Ishikawa (cell line): ENCODE data around the gene TLE3.

ENCODE experiments used
- CEBPB ChIP-seq: IDR thresholded peaks from 2 replicates; pipeline ENCODE4 v1.6.1; 2012
- CREB1 ChIP-seq: IDR thresholded peaks from 2 replicates; pipeline ENCODE4 v1.6.1; 2012; ENCODE audit warnings: low read depth
- EGR1 ChIP-seq: IDR thresholded peaks from 2 replicates; pipeline ENCODE4 v1.6.1; 2012
- EP300 ChIP-seq: IDR thresholded peaks from 2 replicates; pipeline ENCODE4 v1.6.1; 2012; ENCODE audit warnings: borderline replicate concordance
- FOXM1 ChIP-seq: IDR thresholded peaks from 2 replicates; pipeline ENCODE4 v1.6.1; 2012; ENCODE audit warnings: low read depth, borderline replicate concordance
- MAX ChIP-seq: IDR thresholded peaks from 2 replicates; pipeline ENCODE4 v1.6.1; 2012
- NFIC ChIP-seq: IDR thresholded peaks from 2 replicates; pipeline ENCODE4 v1.6.1; 2012
- RAD21 ChIP-seq: IDR thresholded peaks from 2 replicates; pipeline ENCODE4 v1.6.1; 2012; ENCODE audit warnings: low read depth
- REST ChIP-seq: IDR thresholded peaks from 2 replicates; pipeline ENCODE4 v1.6.1; 2012; ENCODE audit warnings: low read depth, mild to moderate bottlenecking
- TAF1 ChIP-seq: IDR thresholded peaks from 2 replicates; pipeline ENCODE4 v1.6.1; 2012; ENCODE audit warnings: low read depth, mild to moderate bottlenecking
- TCF12 ChIP-seq: IDR thresholded peaks from 2 replicates; pipeline ENCODE4 v1.6.1; 2012; ENCODE audit warnings: low read depth
- TEAD4 ChIP-seq: IDR thresholded peaks from 2 replicates; pipeline ENCODE4 v1.6.1; 2012
- USF1 ChIP-seq: IDR thresholded peaks from 2 replicates; pipeline ENCODE4 v1.6.1; 2012
- YY1 ChIP-seq: IDR thresholded peaks from 2 replicates; pipeline ENCODE4 v1.6.1; 2012; ENCODE audit warnings: low read depth
- ZBTB7A ChIP-seq: IDR thresholded peaks from 2 replicates; pipeline ENCODE4 v1.6.1; 2012; ENCODE audit warnings: low read depth

The TLE3 gene

GRCh38 chr15:70109531-70109930 is 11.8 kb upstream of the TLE3 start:
- TF ChIP-seq EP300 = no peak
- TF ChIP-seq RAD21 = no peak
- no peak for TF ChIP-seq USF1
- no peak for TF ChIP-seq ZBTB7A

- no peak for TF ChIP-seq FOXM1
- no peak for TF ChIP-seq RAD21
- no peak for TF ChIP-seq CREB1
- no peak for TF ChIP-seq MAX
- TF ChIP-seq TEAD4 = no peak
- TF ChIP-seq TCF12 = no peak
- no peak for TF ChIP-seq EGR1
- TF ChIP-seq NFIC = no peak
- TF ChIP-seq YY1 = no peak
- no peak for TF ChIP-seq TAF1
- no peak for TF ChIP-seq ZBTB7A
Observed at GRCh38 chr15:70103880-70104626, 6.3 kb upstream of the TLE3 start.

GRCh38 chr15:70102827-70103226 is 5.1 kb upstream of the TLE3 start:
- TF ChIP-seq EP300 (no peak), YY1 (no peak), USF1 (no peak), CREB1 (no peak), RAD21 (no peak), TCF12 (no peak), REST (no peak)

GRCh38 chr15:70101459-70102113 is 3.9 kb upstream of the TLE3 start:
- TF ChIP-seq CEBPB = no peak
- no peak for TF ChIP-seq CREB1
- TF ChIP-seq TEAD4 = peak; percentile 89
- TF ChIP-seq EGR1 = 0 out of 2 replicates have a peak, but pooled peaks have one; percentile 11
- peak; percentile 82 for TF ChIP-seq NFIC
- TF ChIP-seq RAD21 = no peak; the same call in 1 of the 2 replicates
- 0 out of 2 replicates have a peak, but pooled peaks have one; percentile 25 for TF ChIP-seq YY1
- TF ChIP-seq FOXM1 = 0 out of 2 replicates have a peak, but pooled peaks have one; percentile 60
- peak; percentile 68 for TF ChIP-seq USF1
- peak; percentile 72 for TF ChIP-seq MAX
- no peak for TF ChIP-seq TAF1
- TF ChIP-seq EP300 = peak; percentile 65
- peak; percentile 76 for TF ChIP-seq TCF12
- peak; percentile 84; the same call in 1 of the 2 replicates for TF ChIP-seq ZBTB7A
- TF ChIP-seq REST = no peak

- TF ChIP-seq EGR1 (no peak), NFIC (no peak), USF1 (no peak), MAX (peak; percentile 71), YY1 (no peak), ZBTB7A (no peak; the same call in 1 of the 2 replicates), TCF12 (no peak; the same call in 1 of the 2 replicates), EP300 (no peak), REST (no peak)
Observed at GRCh38 chr15:70100474-70101341, 3.0 kb upstream of the TLE3 start.
